Pancreas (tissue), 10 donors: ENCODE data around the gene UNC5CL. TPM values are rescaled to one million over a fixed set of nuclear protein-coding genes. Genes with fewer than 3 reads are reported as not detected.
A peak's percentile ranks its signal among the peaks of the same experiment; 100 is the strongest.

ENCODE experiments used
- ATAC-seq, 4 donors: fragments of 200-7000 bp; cut with Tn5 transposase; one replicate each; pipeline versions ENCODE4 v1.8.0 to v1.9.1; 2020; ENCODE audit warnings: mild to moderate bottlenecking in 4 of 4, moderate library complexity in 4 of 4
- DNase-seq, 6 donors: peaks; one replicate each; pipeline ENCODE4 v3.0.0-alpha.2; 2020
- FAIRE-seq: peaks from 2 replicates; lab custom pipeline; 2012; peaks lifted over from hg19 to GRCh38; lab: Jason Lieb, UNC
- H3K27ac ChIP-seq, 4 donors: fragments of 200-600 bp; sonication (generic); 1 replicate in 3 of 4; 2 replicates in 1 of 4; pipeline versions ENCODE4 v1.5.0 to v1.8.0; 2020
- H3K27me3 ChIP-seq, 4 donors: fragments of 200-600 bp; one replicate each; pipeline ENCODE4 v1.8.0; 2021
- H3K36me3 ChIP-seq, 3 donors: fragments of 200-600 bp; sonication (generic) in 1 of 3; one replicate each; pipeline versions ENCODE4 v1.5.0 to v1.8.0; 2020 to 2021
- H3K4me1 ChIP-seq, 3 donors: fragments of 200-600 bp; one replicate each; pipeline ENCODE4 v1.8.0; 2021
- H3K4me3 ChIP-seq, 4 donors: fragments of 200-600 bp; sonication (generic) in 2 of 4; one replicate each; pipeline versions ENCODE4 v1.5.0 to v1.8.0; 2020 to 2021
- H3K9me3 ChIP-seq, 4 donors: fragments of 200-600 bp; one replicate each; pipeline ENCODE4 v1.8.0; 2021
- WGBS, 2 donors: extraction: QIAGEN DNeasy Blood & Tissue Kit; methylation state at CpG; one replicate each; pipeline ENCODE4 v1.1.7; 2013; 5-methylcytosine and 5-hydroxymethylcytosine counted together
- intact Hi-C, 3 donors: fragments of 100-400 bp; cut with DNase I; formaldehyde crosslinking; loops; one replicate each; pipeline versions ENCODE4 v1.11.1 to v1.14.2; 2022
- polyA plus RNA-seq, 2 donors: library from polyadenylated mRNA; stranded (reverse); fragments of 200-250 nt; gene quantifications; one replicate each; pipeline ENCODE4 v1.2.3, GENCODE V29; 2013
- total RNA-seq, 6 donors: library from RNA; stranded (reverse); fragmentation: NEBNext Ultra II Directional in 4 of 6; extraction: Animal tissue kit (Norgen Biotek cat#: 25700) in 4 of 6; gene quantifications; one replicate each; pipeline versions ENCODE4 v1.2.1 to v1.2.4, GENCODE V29; 2021 to 2023
- TF ChIP-seq, protein P1 (sequence below), 4 donors: fragments of 200-600 bp; sonication (generic) in 3 of 4; IDR thresholded peaks; one replicate each; pipeline versions ENCODE4 v1.5.0 to v1.8.0; 2021; ENCODE audit warnings: antibody characterized with exemption in 4 of 4
- donor health status: healthy with polysubstance abuse.
- donor health status: DM: no; HTN: no; CAD: no; lungs with moderate emphysema.
- donor health status: DM: no; HTN: no; CAD: no.
- donor health status: control.
- donor health status: control.
- donor health status: Bipolar disorder and iron deficiency.
- donor health status: DM: yes; HTN: yes; CAD: no.
- donor health status: DM: no; HTN: no; CAD: no.
- donor health status: DM: no; HTN: no; CAD: no.
- donor health status: DM: yes; HTN: yes; CAD: no.

UNC5CL gene
- total and polyA plus RNA-seq, 8 donors = 7.2 to 40.6 (median 23.2) TPM

DNA sequence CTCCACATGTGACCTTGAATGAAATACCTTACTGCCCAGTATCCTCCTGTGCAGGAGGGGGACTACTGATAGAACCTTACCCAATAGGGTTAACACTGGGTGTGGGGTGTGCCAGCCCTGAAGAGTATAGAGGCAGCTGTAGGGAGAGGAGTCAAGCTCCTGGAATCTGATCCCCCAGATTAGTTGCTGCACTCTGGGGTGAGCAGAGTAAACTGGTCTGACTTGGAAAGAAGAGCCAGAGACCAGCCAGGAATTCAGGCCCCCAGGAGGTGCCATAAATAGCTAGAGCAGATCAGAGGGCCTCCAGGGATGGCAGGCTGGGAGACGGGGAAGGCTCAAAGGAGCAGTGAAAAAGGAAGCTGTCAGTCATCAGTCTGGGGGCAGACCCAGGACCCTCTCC is 10.5 kb upstream of the UNC5CL start:
- TF ChIP-seq, protein P1, sequence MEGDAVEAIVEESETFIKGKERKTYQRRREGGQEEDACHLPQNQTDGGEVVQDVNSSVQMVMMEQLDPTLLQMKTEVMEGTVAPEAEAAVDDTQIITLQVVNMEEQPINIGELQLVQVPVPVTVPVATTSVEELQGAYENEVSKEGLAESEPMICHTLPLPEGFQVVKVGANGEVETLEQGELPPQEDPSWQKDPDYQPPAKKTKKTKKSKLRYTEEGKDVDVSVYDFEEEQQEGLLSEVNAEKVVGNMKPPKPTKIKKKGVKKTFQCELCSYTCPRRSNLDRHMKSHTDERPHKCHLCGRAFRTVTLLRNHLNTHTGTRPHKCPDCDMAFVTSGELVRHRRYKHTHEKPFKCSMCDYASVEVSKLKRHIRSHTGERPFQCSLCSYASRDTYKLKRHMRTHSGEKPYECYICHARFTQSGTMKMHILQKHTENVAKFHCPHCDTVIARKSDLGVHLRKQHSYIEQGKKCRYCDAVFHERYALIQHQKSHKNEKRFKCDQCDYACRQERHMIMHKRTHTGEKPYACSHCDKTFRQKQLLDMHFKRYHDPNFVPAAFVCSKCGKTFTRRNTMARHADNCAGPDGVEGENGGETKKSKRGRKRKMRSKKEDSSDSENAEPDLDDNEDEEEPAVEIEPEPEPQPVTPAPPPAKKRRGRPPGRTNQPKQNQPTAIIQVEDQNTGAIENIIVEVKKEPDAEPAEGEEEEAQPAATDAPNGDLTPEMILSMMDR (IDR thresholded peaks at IDR 0.05) = no peak
- no peak for ATAC-seq
- Histone ChIP-seq H3K27ac (peak overlapping the region in 1 of 4 donors; percentile 17), H3K27me3 (no peaks in the 10 kb centered on the region), H3K4me3 (no peak overlapping the region), H3K9me3 (no peaks in the 10 kb centered on the region), H3K4me1 (peaks cover 26 to 50% (median 48%) of the 10 kb centered on the region in 3 donors), H3K36me3 (no peaks in the 10 kb centered on the region)
- 57 to 92% methylated on average over 1 of the region's 1 CpG for WGBS, 2 donors
- intact Hi-C loops = no loop called here
- no peak for FAIRE-seq
- no peak for DNase-seq

- H3K4me3 ChIP-seq = no peak overlapping the region
- intact Hi-C loops = no loop called here
- H3K4me1 ChIP-seq = peaks cover 20 to 37% (median 34%) of the 10 kb centered on the region in 3 donors
- TF ChIP-seq, protein P1 (IDR thresholded peaks at IDR 0.05) = no peak
- 82 to 87% methylated on average over 9 of the region's 9 CpGs for WGBS, 2 donors
- no peaks in the 10 kb centered on the region for H3K9me3 ChIP-seq
- ATAC-seq (no peak), DNase-seq (no peak), FAIRE-seq (no peak)
- no peaks in the 10 kb centered on the region for H3K36me3 ChIP-seq
- H3K27me3 ChIP-seq = no peaks in the 10 kb centered on the region
- peak overlapping the region in 1 of 4 donors; percentile 47 for H3K27ac ChIP-seq
Measured at GRCh38 chr6:41047745-41048732, 9.0 kb upstream of the UNC5CL start.

DNA sequence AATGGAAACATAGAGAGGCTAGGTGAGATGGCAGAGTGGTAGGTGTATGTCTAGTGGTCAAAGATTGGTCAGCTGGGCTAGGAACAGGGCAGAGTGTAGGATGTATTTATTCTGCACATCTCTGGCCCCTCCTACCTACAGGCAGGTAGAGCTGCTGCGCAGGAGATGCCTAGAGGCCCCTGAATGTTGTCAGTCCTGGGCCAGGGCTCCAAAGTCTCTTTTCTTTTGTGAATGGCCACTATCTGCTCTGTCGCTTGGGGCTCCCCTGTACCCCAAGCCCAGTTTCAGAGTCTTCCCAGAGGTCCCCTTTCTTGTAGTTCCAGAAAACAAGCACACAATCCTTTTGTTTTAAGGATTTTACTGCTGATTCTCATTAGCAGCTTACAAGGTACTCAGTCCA is 8.3 kb upstream of the UNC5CL start:
- 97 to 100% methylated on average over 2 of the region's 2 CpGs for WGBS, 2 donors
- no peak overlapping the region for H3K27ac ChIP-seq

DNA sequence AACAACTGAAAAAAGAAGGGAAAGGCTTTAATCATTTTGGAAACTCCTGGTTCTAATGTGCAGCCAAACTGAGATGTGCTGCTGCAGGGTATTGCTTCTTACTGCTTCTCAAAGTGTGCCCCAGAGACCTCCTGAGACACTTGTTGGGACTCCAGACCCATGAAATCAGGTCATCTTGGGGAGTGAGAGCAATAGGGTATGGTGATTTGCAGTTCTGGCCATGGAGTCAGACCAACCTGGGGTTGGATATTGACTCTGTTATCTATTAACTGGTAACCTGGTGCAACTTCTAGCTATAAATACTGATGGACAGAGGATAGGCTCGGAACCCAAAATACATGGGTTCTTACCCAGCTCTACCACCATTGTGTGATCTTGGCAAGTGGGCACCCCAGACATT is 7.1 kb upstream of the UNC5CL start:
- TF ChIP-seq, protein P1 (IDR thresholded peaks at IDR 0.05) = no peak
- Histone ChIP-seq H3K36me3 (no peaks in the 10 kb centered on the region), H3K27me3 (no peaks in the 10 kb centered on the region), H3K4me3 (no peak overlapping the region), H3K27ac (peak overlapping the region in 2 of 4 donors; percentile 48 to 68), H3K4me1 (peaks cover 10 to 27% (median 16%) of the 10 kb centered on the region in 3 donors), H3K9me3 (no peaks in the 10 kb centered on the region)
- intact Hi-C loops = no loop called here
- no peak for FAIRE-seq
- 26 to 27% methylated on average over 1 of the region's 1 CpG for WGBS, 2 donors
- peak; percentile 10 to 59 (median 36) for ATAC-seq
- DNase-seq = no peak

More for the DNA sequence above, 8.3 kb upstream of the UNC5CL start:
- TF ChIP-seq, protein P1 (IDR thresholded peaks at IDR 0.05) = no peak
- Histone ChIP-seq H3K9me3 (no peaks in the 10 kb centered on the region), H3K36me3 (no peaks in the 10 kb centered on the region), H3K4me1 (peaks cover 12 to 30% (median 26%) of the 10 kb centered on the region in 3 donors), H3K4me3 (no peak overlapping the region), H3K27me3 (no peaks in the 10 kb centered on the region)
- DNase-seq (no peak), FAIRE-seq (no peak), ATAC-seq (no peak)
- intact Hi-C loops = no loop called here
